Measurements from ENCODE around the gene IGFL1.
"Not testable (repeated sequence)": the region's sequence is repeated elsewhere in the genome, so short reads cannot be mapped to it uniquely, and the experiment has no call there.

- TF ChIP-seq, protein P1, sequence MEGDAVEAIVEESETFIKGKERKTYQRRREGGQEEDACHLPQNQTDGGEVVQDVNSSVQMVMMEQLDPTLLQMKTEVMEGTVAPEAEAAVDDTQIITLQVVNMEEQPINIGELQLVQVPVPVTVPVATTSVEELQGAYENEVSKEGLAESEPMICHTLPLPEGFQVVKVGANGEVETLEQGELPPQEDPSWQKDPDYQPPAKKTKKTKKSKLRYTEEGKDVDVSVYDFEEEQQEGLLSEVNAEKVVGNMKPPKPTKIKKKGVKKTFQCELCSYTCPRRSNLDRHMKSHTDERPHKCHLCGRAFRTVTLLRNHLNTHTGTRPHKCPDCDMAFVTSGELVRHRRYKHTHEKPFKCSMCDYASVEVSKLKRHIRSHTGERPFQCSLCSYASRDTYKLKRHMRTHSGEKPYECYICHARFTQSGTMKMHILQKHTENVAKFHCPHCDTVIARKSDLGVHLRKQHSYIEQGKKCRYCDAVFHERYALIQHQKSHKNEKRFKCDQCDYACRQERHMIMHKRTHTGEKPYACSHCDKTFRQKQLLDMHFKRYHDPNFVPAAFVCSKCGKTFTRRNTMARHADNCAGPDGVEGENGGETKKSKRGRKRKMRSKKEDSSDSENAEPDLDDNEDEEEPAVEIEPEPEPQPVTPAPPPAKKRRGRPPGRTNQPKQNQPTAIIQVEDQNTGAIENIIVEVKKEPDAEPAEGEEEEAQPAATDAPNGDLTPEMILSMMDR (IDR thresholded peaks at IDR 0.05) = not testable (repeated sequence)
- not testable (repeated sequence) for TF ChIP-seq POLR2A (IDR thresholded peaks at IDR 0.05)
Measured at GRCh38 chr19:46195919-46196318, 33.6 kb upstream of the IGFL1 start.
